ENCODE measurements around the gene CCDC85C. TPM values are rescaled to one million over a fixed set of nuclear protein-coding genes. Genes with fewer than 3 reads are reported as not detected.

CCDC85C gene
- total and polyA plus RNA-seq, 2 of the 8 experiments (the other 6 are each of a cell fraction or from before 2014, with no cell fraction given) = 16.8 to 35.8 TPM

GRCh38 chr14:99572173-99572999, 31.6 kb downstream of the CCDC85C start (continued):
- TF ChIP-seq, protein P1, sequence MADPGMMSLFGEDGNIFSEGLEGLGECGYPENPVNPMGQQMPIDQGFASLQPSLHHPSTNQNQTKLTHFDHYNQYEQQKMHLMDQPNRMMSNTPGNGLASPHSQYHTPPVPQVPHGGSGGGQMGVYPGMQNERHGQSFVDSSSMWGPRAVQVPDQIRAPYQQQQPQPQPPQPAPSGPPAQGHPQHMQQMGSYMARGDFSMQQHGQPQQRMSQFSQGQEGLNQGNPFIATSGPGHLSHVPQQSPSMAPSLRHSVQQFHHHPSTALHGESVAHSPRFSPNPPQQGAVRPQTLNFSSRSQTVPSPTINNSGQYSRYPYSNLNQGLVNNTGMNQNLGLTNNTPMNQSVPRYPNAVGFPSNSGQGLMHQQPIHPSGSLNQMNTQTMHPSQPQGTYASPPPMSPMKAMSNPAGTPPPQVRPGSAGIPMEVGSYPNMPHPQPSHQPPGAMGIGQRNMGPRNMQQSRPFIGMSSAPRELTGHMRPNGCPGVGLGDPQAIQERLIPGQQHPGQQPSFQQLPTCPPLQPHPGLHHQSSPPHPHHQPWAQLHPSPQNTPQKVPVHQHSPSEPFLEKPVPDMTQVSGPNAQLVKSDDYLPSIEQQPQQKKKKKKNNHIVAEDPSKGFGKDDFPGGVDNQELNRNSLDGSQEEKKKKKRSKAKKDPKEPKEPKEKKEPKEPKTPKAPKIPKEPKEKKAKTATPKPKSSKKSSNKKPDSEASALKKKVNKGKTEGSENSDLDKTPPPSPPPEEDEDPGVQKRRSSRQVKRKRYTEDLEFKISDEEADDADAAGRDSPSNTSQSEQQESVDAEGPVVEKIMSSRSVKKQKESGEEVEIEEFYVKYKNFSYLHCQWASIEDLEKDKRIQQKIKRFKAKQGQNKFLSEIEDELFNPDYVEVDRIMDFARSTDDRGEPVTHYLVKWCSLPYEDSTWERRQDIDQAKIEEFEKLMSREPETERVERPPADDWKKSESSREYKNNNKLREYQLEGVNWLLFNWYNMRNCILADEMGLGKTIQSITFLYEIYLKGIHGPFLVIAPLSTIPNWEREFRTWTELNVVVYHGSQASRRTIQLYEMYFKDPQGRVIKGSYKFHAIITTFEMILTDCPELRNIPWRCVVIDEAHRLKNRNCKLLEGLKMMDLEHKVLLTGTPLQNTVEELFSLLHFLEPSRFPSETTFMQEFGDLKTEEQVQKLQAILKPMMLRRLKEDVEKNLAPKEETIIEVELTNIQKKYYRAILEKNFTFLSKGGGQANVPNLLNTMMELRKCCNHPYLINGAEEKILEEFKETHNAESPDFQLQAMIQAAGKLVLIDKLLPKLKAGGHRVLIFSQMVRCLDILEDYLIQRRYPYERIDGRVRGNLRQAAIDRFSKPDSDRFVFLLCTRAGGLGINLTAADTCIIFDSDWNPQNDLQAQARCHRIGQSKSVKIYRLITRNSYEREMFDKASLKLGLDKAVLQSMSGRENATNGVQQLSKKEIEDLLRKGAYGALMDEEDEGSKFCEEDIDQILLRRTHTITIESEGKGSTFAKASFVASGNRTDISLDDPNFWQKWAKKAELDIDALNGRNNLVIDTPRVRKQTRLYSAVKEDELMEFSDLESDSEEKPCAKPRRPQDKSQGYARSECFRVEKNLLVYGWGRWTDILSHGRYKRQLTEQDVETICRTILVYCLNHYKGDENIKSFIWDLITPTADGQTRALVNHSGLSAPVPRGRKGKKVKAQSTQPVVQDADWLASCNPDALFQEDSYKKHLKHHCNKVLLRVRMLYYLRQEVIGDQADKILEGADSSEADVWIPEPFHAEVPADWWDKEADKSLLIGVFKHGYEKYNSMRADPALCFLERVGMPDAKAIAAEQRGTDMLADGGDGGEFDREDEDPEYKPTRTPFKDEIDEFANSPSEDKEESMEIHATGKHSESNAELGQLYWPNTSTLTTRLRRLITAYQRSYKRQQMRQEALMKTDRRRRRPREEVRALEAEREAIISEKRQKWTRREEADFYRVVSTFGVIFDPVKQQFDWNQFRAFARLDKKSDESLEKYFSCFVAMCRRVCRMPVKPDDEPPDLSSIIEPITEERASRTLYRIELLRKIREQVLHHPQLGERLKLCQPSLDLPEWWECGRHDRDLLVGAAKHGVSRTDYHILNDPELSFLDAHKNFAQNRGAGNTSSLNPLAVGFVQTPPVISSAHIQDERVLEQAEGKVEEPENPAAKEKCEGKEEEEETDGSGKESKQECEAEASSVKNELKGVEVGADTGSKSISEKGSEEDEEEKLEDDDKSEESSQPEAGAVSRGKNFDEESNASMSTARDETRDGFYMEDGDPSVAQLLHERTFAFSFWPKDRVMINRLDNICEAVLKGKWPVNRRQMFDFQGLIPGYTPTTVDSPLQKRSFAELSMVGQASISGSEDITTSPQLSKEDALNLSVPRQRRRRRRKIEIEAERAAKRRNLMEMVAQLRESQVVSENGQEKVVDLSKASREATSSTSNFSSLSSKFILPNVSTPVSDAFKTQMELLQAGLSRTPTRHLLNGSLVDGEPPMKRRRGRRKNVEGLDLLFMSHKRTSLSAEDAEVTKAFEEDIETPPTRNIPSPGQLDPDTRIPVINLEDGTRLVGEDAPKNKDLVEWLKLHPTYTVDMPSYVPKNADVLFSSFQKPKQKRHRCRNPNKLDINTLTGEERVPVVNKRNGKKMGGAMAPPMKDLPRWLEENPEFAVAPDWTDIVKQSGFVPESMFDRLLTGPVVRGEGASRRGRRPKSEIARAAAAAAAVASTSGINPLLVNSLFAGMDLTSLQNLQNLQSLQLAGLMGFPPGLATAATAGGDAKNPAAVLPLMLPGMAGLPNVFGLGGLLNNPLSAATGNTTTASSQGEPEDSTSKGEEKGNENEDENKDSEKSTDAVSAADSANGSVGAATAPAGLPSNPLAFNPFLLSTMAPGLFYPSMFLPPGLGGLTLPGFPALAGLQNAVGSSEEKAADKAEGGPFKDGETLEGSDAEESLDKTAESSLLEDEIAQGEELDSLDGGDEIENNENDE (IDR thresholded peaks at IDR 0.05; ENCODE audit: insufficient replicate concordance, low read length) = no peak
- TF ChIP-seq GTF2F1 (IDR thresholded peaks at IDR 0.05; ENCODE audit: borderline replicate concordance, low read depth, low read length) (no peak), BRCA1 (IDR thresholded peaks at IDR 0.05; ENCODE audit: low read depth, low read length) (no peak), EZH2 (IDR thresholded peaks at IDR 0.05; ENCODE audit: low read depth, low read length, severe bottlenecking) (no peak), KDM1A (IDR thresholded peaks at IDR 0.05; ENCODE audit: borderline replicate concordance, low read length) (no peak)
- TF ChIP-seq, protein P2, sequence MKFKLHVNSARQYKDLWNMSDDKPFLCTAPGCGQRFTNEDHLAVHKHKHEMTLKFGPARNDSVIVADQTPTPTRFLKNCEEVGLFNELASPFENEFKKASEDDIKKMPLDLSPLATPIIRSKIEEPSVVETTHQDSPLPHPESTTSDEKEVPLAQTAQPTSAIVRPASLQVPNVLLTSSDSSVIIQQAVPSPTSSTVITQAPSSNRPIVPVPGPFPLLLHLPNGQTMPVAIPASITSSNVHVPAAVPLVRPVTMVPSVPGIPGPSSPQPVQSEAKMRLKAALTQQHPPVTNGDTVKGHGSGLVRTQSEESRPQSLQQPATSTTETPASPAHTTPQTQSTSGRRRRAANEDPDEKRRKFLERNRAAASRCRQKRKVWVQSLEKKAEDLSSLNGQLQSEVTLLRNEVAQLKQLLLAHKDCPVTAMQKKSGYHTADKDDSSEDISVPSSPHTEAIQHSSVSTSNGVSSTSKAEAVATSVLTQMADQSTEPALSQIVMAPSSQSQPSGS (IDR thresholded peaks at IDR 0.05; ENCODE audit: low read length) = no peak

All from H1 (cell line).